Gastrocnemius medialis (tissue), 4 donors: Measurements from ENCODE around the gene STH. TPM values are rescaled to one million over a fixed set of nuclear protein-coding genes. Genes with fewer than 3 reads are reported as not detected.
"Not testable (repeated sequence)": the region's sequence is repeated elsewhere in the genome, so short reads cannot be mapped to it uniquely, and the experiment has no call there.

Experiments
- ATAC-seq, 2 donors: fragments of 150-250 bp; one replicate each; pipeline ENCODE4 v1.9.1; 2016
- DNase-seq, 2 donors: peaks; one replicate each; pipeline ENCODE4 v3.0.0-alpha.2; 2019
- H3K27ac ChIP-seq, 4 donors: fragments of 200-600 bp; sonication (generic); 1 replicate in 1 of 4; 2 replicates in 3 of 4; pipeline ENCODE4 v1.5.1; 2016 to 2018; ENCODE audit warnings: mild to moderate bottlenecking in 2 of 4, moderate library complexity in 1 of 4
- H3K27me3 ChIP-seq, 3 donors: fragments of 200-600 bp; sonication (generic) in 2 of 3; 1 replicate in 1 of 3; 2 replicates in 2 of 3; pipeline versions ENCODE4 v1.5.1 to v1.6.0; 2016 to 2019; ENCODE audit warnings: mild to moderate bottlenecking in 1 of 3, moderate library complexity in 1 of 3
- H3K36me3 ChIP-seq, 2 donors: fragments of 200-600 bp; sonication (generic) in 1 of 2; one replicate each; pipeline ENCODE4 v1.5.1; 2017 to 2018
- H3K4me1 ChIP-seq, 2 donors: fragments of 200-600 bp; sonication (generic) in 1 of 2; one replicate each; pipeline ENCODE4 v1.5.1; 2016 to 2017; ENCODE audit warnings: mild to moderate bottlenecking in 2 of 2
- H3K4me3 ChIP-seq, 4 donors: fragments of 200-600 bp; sonication (generic) in 3 of 4; 1 replicate in 1 of 4; 2 replicates in 3 of 4; pipeline ENCODE4 v1.5.1; 2016 to 2019; ENCODE audit warnings: mild to moderate bottlenecking in 2 of 4
- H3K9me3 ChIP-seq, 3 donors: fragments of 200-600 bp; sonication (generic) in 2 of 3; 1 replicate in 1 of 3; 2 replicates in 2 of 3; pipeline ENCODE4 v1.5.1; 2016 to 2019
- CTCF ChIP-seq, 5 experiments: fragments of 450-650 bp in 3 of 5; fragments of 200-600 bp in 2 of 5; sonication (generic) in 2 of 5; IDR thresholded peaks in 4 of 5; conservative IDR thresholded peaks in 1 of 5; 1 replicate in 4 of 5; 2 replicates in 1 of 5; pipeline ENCODE4 v1.5.1; 2016 to 2019; ENCODE audit warnings: antibody characterized with exemption in 5 of 5, mild to moderate bottlenecking in 3 of 5, moderate library complexity in 3 of 5
- POLR2A ChIP-seq, 2 donors: fragments of 450-650 bp; IDR thresholded peaks; one replicate each; pipeline ENCODE4 v1.6.1; 2017; ENCODE audit warnings: antibody characterized with exemption in 2 of 2, mild to moderate bottlenecking in 2 of 2, moderate library complexity in 2 of 2
- in situ Hi-C, 4 donors: fragments of 200-750 bp; cut with MboI; loops; one replicate each; pipeline versions ENCODE4 v1.15.0 to v1.8.0; 2017; ENCODE audit warnings: low sequenced_read_pairs in 4 of 4
- intact Hi-C: fragments of 100-400 bp; cut with DNase I; formaldehyde crosslinking; loops from one replicate; pipeline ENCODE4 v1.15.1; 2023; ENCODE audit warnings: low total_unique reads
- total RNA-seq, 4 donors: library from RNA; depleted of rRNA; stranded (reverse); fragments of >200 nt; gene quantifications; one replicate each; pipeline versions ENCODE4 v1.1.0 to v1.2.3, GENCODE V29; 2016

The STH gene
- total RNA-seq, 4 donors from 2014 or later: not detected

- H3K36me3 ChIP-seq: no peaks in the 10 kb centered on the region
- in situ Hi-C loops: no loop called here
- no peak overlapping the region for H3K27ac ChIP-seq
- intact Hi-C loops: no loop called here
- DNase-seq: no peak
- no peaks in the 10 kb centered on the region for H3K27me3 ChIP-seq
- peaks cover 14 to 15% of the 10 kb centered on the region in 2 donors for H3K4me1 ChIP-seq
- H3K9me3 ChIP-seq: no peaks in the 10 kb centered on the region
- ATAC-seq: no peak
- no peak overlapping the region for H3K4me3 ChIP-seq
- TF ChIP-seq CTCF (IDR thresholded peaks at IDR 0.05 in 4 of 5, conservative IDR thresholded peaks at IDR 0.05 in 1 of 5) (no peak), POLR2A (IDR thresholded peaks at IDR 0.05) (no peak)
These were observed 12.9 kb downstream of the STH start for GRCh38 chr17:46011711-46012505.

DNA sequence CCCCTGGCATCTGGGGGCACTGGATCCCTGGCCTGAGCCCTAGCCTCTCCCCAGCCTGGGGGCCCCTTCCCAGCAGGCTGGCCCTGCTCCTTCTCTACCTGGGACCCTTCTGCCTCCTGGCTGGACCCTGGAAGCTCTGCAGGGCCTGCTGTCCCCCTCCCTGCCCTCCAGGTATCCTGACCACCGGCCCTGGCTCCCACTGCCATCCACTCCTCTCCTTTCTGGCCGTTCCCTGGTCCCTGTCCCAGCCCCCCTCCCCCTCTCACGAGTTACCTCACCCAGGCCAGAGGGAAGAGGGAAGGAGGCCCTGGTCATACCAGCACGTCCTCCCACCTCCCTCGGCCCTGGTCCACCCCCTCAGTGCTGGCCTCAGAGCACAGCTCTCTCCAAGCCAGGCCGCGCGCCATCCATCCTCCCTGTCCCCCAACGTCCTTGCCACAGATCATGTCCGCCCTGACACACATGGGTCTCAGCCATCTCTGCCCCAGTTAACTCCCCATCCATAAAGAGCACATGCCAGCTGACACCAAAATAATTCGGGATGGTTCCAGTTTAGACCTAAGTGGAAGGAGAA lies 13.5 kb downstream of the STH start:
- Histone ChIP-seq H3K4me1 (peaks cover 7 to 8% of the 10 kb centered on the region in 2 donors), H3K27me3 (no peaks in the 10 kb centered on the region), H3K4me3 (no peak overlapping the region), H3K36me3 (no peaks in the 10 kb centered on the region), H3K9me3 (no peaks in the 10 kb centered on the region), H3K27ac (no peak overlapping the region)
- in situ Hi-C loops (no loop called here), intact Hi-C loops (no loop called here)
- no peak for TF ChIP-seq CTCF (IDR thresholded peaks at IDR 0.05 in 4 of 5, conservative IDR thresholded peaks at IDR 0.05 in 1 of 5)
- TF ChIP-seq POLR2A (IDR thresholded peaks at IDR 0.05): no peak
- no peak for DNase-seq
- ATAC-seq: no peak

DNA sequence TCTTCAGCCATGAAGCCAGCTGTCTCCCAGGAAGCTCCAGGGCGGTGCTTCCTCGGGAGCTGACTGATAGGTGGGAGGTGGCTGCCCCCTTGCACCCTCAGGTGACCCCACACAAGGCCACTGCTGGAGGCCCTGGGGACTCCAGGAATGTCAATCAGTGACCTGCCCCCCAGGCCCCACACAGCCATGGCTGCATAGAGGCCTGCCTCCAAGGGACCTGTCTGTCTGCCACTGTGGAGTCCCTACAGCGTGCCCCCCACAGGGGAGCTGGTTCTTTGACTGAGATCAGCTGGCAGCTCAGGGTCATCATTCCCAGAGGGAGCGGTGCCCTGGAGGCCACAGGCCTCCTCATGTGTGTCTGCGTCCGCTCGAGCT lies 14.1 kb downstream of the STH start:
- Histone ChIP-seq H3K9me3 (no peaks in the 10 kb centered on the region), H3K27me3 (no peaks in the 10 kb centered on the region), H3K4me3 (no peak overlapping the region), H3K27ac (no peak overlapping the region), H3K4me1 (peaks cover 2 to 3% of the 10 kb centered on the region in 2 donors), H3K36me3 (no peaks in the 10 kb centered on the region)
- in situ Hi-C loops (no loop called here), intact Hi-C loops (no loop called here)
- TF ChIP-seq CTCF (IDR thresholded peaks at IDR 0.05 in 4 of 5, conservative IDR thresholded peaks at IDR 0.05 in 1 of 5) (no peak), POLR2A (IDR thresholded peaks at IDR 0.05) (no peak)
- ATAC-seq (no peak), DNase-seq (no peak)

GRCh38 chr17:46013502-46014165 lies 14.6 kb downstream of the STH start:
- Histone ChIP-seq H3K9me3 (no peaks in the 10 kb centered on the region), H3K4me3 (no peak overlapping the region), H3K4me1 (peaks cover 0 to 1% of the 10 kb centered on the region in 2 donors), H3K27ac (no peak overlapping the region), H3K27me3 (no peaks in the 10 kb centered on the region), H3K36me3 (peaks cover 0 to 4% of the 10 kb centered on the region in 2 donors)
- DNase-seq: no peak
- intact Hi-C loops: no loop called here
- in situ Hi-C loops: no loop called here
- ATAC-seq: no peak
- TF ChIP-seq POLR2A (IDR thresholded peaks at IDR 0.05) (no peak), CTCF (IDR thresholded peaks at IDR 0.05 in 4 of 5, conservative IDR thresholded peaks at IDR 0.05 in 1 of 5) (no peak)

GRCh38 chr17:46019408-46019925 lies 20.4 kb downstream of the STH start:
- intact Hi-C loops, ATAC-seq: not testable (repeated sequence)

More at GRCh38 chr17:46019408-46019925, 20.4 kb downstream of the STH start:
- H3K4me3 ChIP-seq, H3K9me3 ChIP-seq, in situ Hi-C loops, DNase-seq, H3K27ac ChIP-seq, H3K4me1 ChIP-seq, H3K27me3 ChIP-seq: not testable (repeated sequence)
- peaks cover 0 to 32% of the 10 kb centered on the region in 2 donors for H3K36me3 ChIP-seq
